T-helper 2 cell treated with Interferon-gamma antibody and Interleukin-4, amounts not matched to agents 5 μg/mL and 100 μg/mL, for 36 hours (primary cell): ENCODE results near the gene CHST11.
A peak's percentile ranks its signal among the peaks of the same experiment; 100 is the strongest.

Experiments used
- DNase-seq: peaks from one replicate; pipeline ENCODE4 v3.0.0; 2021; ENCODE audit warnings: low spot score
- H3K27ac Mint-ChIP-seq: one replicate; pipeline ENCODE4 v1.8.0; 2021; ENCODE audit warnings: mild to moderate bottlenecking, mixed read lengths
- H3K27me3 Mint-ChIP-seq: one replicate; pipeline ENCODE4 v1.8.0; 2021; ENCODE audit warnings: low read depth, mixed read lengths
- H3K36me3 Mint-ChIP-seq: one replicate; pipeline ENCODE4 v1.8.0; 2021; ENCODE audit warnings: low read depth, mixed read lengths
- H3K4me1 Mint-ChIP-seq: one replicate; pipeline ENCODE4 v1.8.0; 2021; ENCODE audit warnings: low read depth, mixed read lengths
- H3K4me3 Mint-ChIP-seq: one replicate; pipeline ENCODE4 v1.8.0; 2022; ENCODE audit warnings: mild to moderate bottlenecking, moderate library complexity, mixed read lengths
- H3K9me3 Mint-ChIP-seq: one replicate; pipeline ENCODE4 v1.8.0; 2021; ENCODE audit warnings: mixed read lengths

The CHST11 gene

GRCh38 chr12:104486943-104487819 lies 30.4 kb downstream of the CHST11 start:
- Mint-ChIP-seq H3K4me3 (peak overlapping the region; percentile 38), H3K36me3 (peaks cover 69% of the 10 kb centered on the region), H3K27me3 (no peaks in the 10 kb centered on the region), H3K4me1 (peaks cover 88% of the 10 kb centered on the region), H3K9me3 (no peaks in the 10 kb centered on the region), H3K27ac (peak overlapping the region; percentile 52)
- DNase-seq: no peak

- no peak overlapping the region for H3K4me3 Mint-ChIP-seq
- no peaks in the 10 kb centered on the region for H3K27me3 Mint-ChIP-seq
- no peaks in the 10 kb centered on the region for H3K9me3 Mint-ChIP-seq
- H3K36me3 Mint-ChIP-seq: peaks cover 67% of the 10 kb centered on the region
- DNase-seq: no peak
- H3K4me1 Mint-ChIP-seq: peaks cover 86% of the 10 kb centered on the region
- no peak overlapping the region for H3K27ac Mint-ChIP-seq
These were observed 31.6 kb downstream of the CHST11 start for GRCh38 chr12:104488374-104488773.

GRCh38 chr12:104490186-104490585 lies 33.4 kb downstream of the CHST11 start:
- Mint-ChIP-seq H3K27me3 (no peaks in the 10 kb centered on the region), H3K36me3 (peaks cover 62% of the 10 kb centered on the region), H3K27ac (peak overlapping the region; percentile 49), H3K4me3 (peak overlapping the region; percentile 51), H3K9me3 (no peaks in the 10 kb centered on the region), H3K4me1 (peaks cover 84% of the 10 kb centered on the region)
- DNase-seq: no peak

- Mint-ChIP-seq H3K4me3 (peak overlapping the region; percentile 51), H3K36me3 (peaks cover 60% of the 10 kb centered on the region), H3K4me1 (peaks cover 81% of the 10 kb centered on the region), H3K9me3 (no peaks in the 10 kb centered on the region), H3K27ac (peak overlapping the region; percentile 60), H3K27me3 (no peaks in the 10 kb centered on the region)
- DNase-seq: no peak
These were observed 34.1 kb downstream of the CHST11 start for GRCh38 chr12:104490850-104491249.

- Mint-ChIP-seq H3K27ac (peak overlapping the region; percentile 87), H3K4me1 (peaks cover 78% of the 10 kb centered on the region), H3K36me3 (peaks cover 61% of the 10 kb centered on the region), H3K27me3 (no peaks in the 10 kb centered on the region), H3K4me3 (peak overlapping the region; percentile 78), H3K9me3 (no peaks in the 10 kb centered on the region)
- no peak for DNase-seq
These were observed 36.7 kb downstream of the CHST11 start for GRCh38 chr12:104493496-104493895.

- peak overlapping the region; percentile 78 for H3K4me3 Mint-ChIP-seq
- H3K9me3 Mint-ChIP-seq: no peaks in the 10 kb centered on the region
- H3K27ac Mint-ChIP-seq: peak overlapping the region; percentile 87
- peaks cover 82% of the 10 kb centered on the region for H3K4me1 Mint-ChIP-seq
- H3K27me3 Mint-ChIP-seq: no peaks in the 10 kb centered on the region
- peak; percentile 73 for DNase-seq
- peaks cover 62% of the 10 kb centered on the region for H3K36me3 Mint-ChIP-seq
These were observed 37.5 kb downstream of the CHST11 start for GRCh38 chr12:104494137-104494792.

- Mint-ChIP-seq H3K4me1 (peaks cover 84% of the 10 kb centered on the region), H3K4me3 (peak overlapping the region; percentile 78), H3K36me3 (peaks cover 62% of the 10 kb centered on the region), H3K27me3 (no peaks in the 10 kb centered on the region), H3K9me3 (no peaks in the 10 kb centered on the region), H3K27ac (peak overlapping the region; percentile 87)
- DNase-seq: no peak
These were observed 38.0 kb downstream of the CHST11 start for GRCh38 chr12:104494793-104495158.

GRCh38 chr12:104495786-104496185 lies 39.0 kb downstream of the CHST11 start:
- H3K4me3 Mint-ChIP-seq: peak overlapping the region; percentile 22
- H3K27ac Mint-ChIP-seq: peak overlapping the region; percentile 49
- no peak for DNase-seq
- H3K27me3 Mint-ChIP-seq: no peaks in the 10 kb centered on the region
- peaks cover 81% of the 10 kb centered on the region for H3K4me1 Mint-ChIP-seq
- H3K9me3 Mint-ChIP-seq: no peaks in the 10 kb centered on the region
- H3K36me3 Mint-ChIP-seq: peaks cover 57% of the 10 kb centered on the region

GRCh38 chr12:104496336-104496735 lies 39.6 kb downstream of the CHST11 start:
- no peak overlapping the region for H3K27ac Mint-ChIP-seq
- H3K36me3 Mint-ChIP-seq: peaks cover 53% of the 10 kb centered on the region
- no peaks in the 10 kb centered on the region for H3K9me3 Mint-ChIP-seq
- no peak overlapping the region for H3K4me3 Mint-ChIP-seq
- H3K27me3 Mint-ChIP-seq: no peaks in the 10 kb centered on the region
- H3K4me1 Mint-ChIP-seq: peaks cover 77% of the 10 kb centered on the region
- DNase-seq: no peak

GRCh38 chr12:104498211-104498801 lies 41.6 kb downstream of the CHST11 start:
- peaks cover 74% of the 10 kb centered on the region for H3K4me1 Mint-ChIP-seq
- peak overlapping the region; percentile 80 for H3K27ac Mint-ChIP-seq
- peak overlapping the region; percentile 67 for H3K4me3 Mint-ChIP-seq
- H3K36me3 Mint-ChIP-seq: peaks cover 41% of the 10 kb centered on the region
- H3K9me3 Mint-ChIP-seq: no peaks in the 10 kb centered on the region
- no peaks in the 10 kb centered on the region for H3K27me3 Mint-ChIP-seq
- DNase-seq: peak; percentile 39

GRCh38 chr12:104499668-104500332 lies 43.1 kb downstream of the CHST11 start:
- Mint-ChIP-seq H3K27me3 (no peaks in the 10 kb centered on the region), H3K4me1 (peaks cover 71% of the 10 kb centered on the region), H3K9me3 (no peaks in the 10 kb centered on the region), H3K4me3 (no peak overlapping the region), H3K27ac (no peak overlapping the region), H3K36me3 (peaks cover 38% of the 10 kb centered on the region)
- DNase-seq: no peak

GRCh38 chr12:104501115-104501514 lies 44.4 kb downstream of the CHST11 start:
- no peaks in the 10 kb centered on the region for H3K27me3 Mint-ChIP-seq

GRCh38 chr12:104501660-104502059 lies 44.9 kb downstream of the CHST11 start:
- DNase-seq: peak; percentile 49
- Mint-ChIP-seq H3K4me1 (peaks cover 68% of the 10 kb centered on the region), H3K4me3 (no peak overlapping the region), H3K36me3 (peaks cover 38% of the 10 kb centered on the region), H3K9me3 (no peaks in the 10 kb centered on the region), H3K27me3 (no peaks in the 10 kb centered on the region), H3K27ac (no peak overlapping the region)

More at GRCh38 chr12:104501115-104501514, 44.4 kb downstream of the CHST11 start:
- DNase-seq: no peak
- H3K36me3 Mint-ChIP-seq: peaks cover 33% of the 10 kb centered on the region
- H3K4me3 Mint-ChIP-seq: no peak overlapping the region
- peaks cover 66% of the 10 kb centered on the region for H3K4me1 Mint-ChIP-seq
- peak overlapping the region; percentile 14 for H3K27ac Mint-ChIP-seq
- H3K9me3 Mint-ChIP-seq: no peaks in the 10 kb centered on the region
